ENCODE results near the gene PPP1R3E. TPM values are rescaled to one million over a fixed set of nuclear protein-coding genes. Genes with fewer than 3 reads are reported as not detected.

PPP1R3E gene
- total and polyA plus RNA-seq, 2 of the 13 experiments (the other 11 are each of a cell fraction or from before 2014, with no cell fraction given): 16.5 to 26.5 TPM

DNA sequence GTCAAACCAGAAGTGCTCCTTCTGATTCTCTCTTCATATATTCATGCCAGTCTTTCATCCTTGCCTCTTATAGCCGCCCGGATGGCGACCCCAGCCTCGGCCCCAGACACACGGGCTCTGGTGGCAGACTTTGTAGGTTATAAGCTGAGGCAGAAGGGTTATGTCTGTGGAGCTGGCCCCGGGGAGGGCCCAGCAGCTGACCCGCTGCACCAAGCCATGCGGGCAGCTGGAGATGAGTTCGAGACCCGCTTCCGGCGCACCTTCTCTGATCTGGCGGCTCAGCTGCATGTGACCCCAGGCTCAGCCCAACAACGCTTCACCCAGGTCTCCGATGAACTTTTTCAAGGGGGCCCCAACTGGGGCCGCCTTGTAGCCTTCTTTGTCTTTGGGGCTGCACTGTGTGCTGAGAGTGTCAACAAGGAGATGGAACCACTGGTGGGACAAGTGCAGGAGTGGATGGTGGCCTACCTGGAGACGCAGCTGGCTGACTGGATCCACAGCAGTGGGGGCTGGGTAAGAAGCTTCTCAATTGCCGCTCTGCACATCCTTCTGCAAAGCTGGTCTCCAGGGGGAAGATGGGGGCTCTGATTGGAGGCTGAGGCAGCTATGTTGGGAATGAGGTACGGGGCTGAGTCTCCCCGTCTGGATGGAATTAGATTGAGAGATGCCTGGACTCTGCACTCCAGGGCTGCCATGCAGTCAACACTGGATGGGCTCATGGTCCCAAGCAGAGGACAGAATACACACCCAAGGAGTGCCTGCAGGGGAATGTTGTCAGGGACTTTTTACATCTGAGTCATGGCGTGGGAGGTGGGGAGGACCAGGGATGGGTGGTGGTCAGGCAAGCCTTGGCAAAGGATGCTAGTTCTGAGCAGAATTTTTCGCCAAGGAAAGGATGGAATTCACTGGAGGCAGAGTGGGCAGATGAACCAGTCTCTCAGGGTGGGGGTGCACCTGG lies 5.3 kb upstream of the PPP1R3E start (continued):
- TF ChIP-seq, protein P1, sequence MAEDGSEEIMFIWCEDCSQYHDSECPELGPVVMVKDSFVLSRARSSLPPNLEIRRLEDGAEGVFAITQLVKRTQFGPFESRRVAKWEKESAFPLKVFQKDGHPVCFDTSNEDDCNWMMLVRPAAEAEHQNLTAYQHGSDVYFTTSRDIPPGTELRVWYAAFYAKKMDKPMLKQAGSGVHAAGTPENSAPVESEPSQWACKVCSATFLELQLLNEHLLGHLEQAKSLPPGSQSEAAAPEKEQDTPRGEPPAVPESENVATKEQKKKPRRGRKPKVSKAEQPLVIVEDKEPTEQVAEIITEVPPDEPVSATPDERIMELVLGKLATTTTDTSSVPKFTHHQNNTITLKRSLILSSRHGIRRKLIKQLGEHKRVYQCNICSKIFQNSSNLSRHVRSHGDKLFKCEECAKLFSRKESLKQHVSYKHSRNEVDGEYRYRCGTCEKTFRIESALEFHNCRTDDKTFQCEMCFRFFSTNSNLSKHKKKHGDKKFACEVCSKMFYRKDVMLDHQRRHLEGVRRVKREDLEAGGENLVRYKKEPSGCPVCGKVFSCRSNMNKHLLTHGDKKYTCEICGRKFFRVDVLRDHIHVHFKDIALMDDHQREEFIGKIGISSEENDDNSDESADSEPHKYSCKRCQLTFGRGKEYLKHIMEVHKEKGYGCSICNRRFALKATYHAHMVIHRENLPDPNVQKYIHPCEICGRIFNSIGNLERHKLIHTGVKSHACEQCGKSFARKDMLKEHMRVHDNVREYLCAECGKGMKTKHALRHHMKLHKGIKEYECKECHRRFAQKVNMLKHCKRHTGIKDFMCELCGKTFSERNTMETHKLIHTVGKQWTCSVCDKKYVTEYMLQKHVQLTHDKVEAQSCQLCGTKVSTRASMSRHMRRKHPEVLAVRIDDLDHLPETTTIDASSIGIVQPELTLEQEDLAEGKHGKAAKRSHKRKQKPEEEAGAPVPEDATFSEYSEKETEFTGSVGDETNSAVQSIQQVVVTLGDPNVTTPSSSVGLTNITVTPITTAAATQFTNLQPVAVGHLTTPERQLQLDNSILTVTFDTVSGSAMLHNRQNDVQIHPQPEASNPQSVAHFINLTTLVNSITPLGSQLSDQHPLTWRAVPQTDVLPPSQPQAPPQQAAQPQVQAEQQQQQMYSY (CRISPR knock-in tag; IDR thresholded peaks at IDR 0.05): no peak
- TF ChIP-seq, protein P2, sequence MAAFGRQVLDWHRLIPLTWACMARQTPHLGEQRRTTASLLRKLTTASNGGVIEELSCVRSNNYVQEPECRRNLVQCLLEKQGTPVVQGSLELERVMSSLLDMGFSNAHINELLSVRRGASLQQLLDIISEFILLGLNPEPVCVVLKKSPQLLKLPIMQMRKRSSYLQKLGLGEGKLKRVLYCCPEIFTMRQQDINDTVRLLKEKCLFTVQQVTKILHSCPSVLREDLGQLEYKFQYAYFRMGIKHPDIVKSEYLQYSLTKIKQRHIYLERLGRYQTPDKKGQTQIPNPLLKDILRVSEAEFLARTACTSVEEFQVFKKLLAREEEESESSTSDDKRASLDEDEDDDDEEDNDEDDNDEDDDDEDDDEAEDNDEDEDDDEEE (CRISPR knock-in tag; IDR thresholded peaks at IDR 0.05): no peak
- peak; percentile 58 for TF ChIP-seq TEAD3 (CRISPR knock-in tag; optimal IDR thresholded peaks at IDR 0.05; ENCODE audit: borderline replicate concordance)
- 0 out of 2 replicates have a peak, but pooled peaks have one; percentile 25 for TF ChIP-seq ZNF879 (CRISPR knock-in tag; IDR thresholded peaks at IDR 0.05)
- TF ChIP-seq RFX1 (IDR thresholded peaks at IDR 0.05): no peak
- TF ChIP-seq HDAC2 (CRISPR knock-in tag; IDR thresholded peaks at IDR 0.05): no peak
- TF ChIP-seq ZNF572 (CRISPR knock-in tag; IDR thresholded peaks at IDR 0.05): no peak
- TF ChIP-seq, protein P3, sequence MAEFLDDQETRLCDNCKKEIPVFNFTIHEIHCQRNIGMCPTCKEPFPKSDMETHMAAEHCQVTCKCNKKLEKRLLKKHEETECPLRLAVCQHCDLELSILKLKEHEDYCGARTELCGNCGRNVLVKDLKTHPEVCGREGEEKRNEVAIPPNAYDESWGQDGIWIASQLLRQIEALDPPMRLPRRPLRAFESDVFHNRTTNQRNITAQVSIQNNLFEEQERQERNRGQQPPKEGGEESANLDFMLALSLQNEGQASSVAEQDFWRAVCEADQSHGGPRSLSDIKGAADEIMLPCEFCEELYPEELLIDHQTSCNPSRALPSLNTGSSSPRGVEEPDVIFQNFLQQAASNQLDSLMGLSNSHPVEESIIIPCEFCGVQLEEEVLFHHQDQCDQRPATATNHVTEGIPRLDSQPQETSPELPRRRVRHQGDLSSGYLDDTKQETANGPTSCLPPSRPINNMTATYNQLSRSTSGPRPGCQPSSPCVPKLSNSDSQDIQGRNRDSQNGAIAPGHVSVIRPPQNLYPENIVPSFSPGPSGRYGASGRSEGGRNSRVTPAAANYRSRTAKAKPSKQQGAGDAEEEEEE (CRISPR knock-in tag; IDR thresholded peaks at IDR 0.05; ENCODE audit: borderline replicate concordance): no peak
- TF ChIP-seq, protein P4, sequence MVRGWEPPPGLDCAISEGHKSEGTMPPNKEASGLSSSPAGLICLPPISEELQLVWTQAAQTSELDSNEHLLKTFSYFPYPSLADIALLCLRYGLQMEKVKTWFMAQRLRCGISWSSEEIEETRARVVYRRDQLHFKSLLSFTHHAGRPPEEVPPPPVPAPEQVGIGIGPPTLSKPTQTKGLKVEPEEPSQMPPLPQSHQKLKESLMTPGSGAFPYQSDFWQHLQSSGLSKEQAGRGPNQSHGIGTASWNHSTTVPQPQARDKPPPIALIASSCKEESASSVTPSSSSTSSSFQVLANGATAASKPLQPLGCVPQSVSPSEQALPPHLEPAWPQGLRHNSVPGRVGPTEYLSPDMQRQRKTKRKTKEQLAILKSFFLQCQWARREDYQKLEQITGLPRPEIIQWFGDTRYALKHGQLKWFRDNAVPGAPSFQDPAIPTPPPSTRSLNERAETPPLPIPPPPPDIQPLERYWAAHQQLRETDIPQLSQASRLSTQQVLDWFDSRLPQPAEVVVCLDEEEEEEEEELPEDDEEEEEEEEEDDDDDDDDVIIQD (CRISPR knock-in tag; IDR thresholded peaks at IDR 0.05; ENCODE audit: low read depth): 0 out of 2 replicates have a peak, but pooled peaks have one; percentile 20
- TF ChIP-seq RXRB (CRISPR knock-in tag; IDR thresholded peaks at IDR 0.05; ENCODE audit: borderline replicate concordance): no peak
- peak; percentile 61; the same call in 1 of the 2 replicates for TF ChIP-seq KDM5B (CRISPR knock-in tag; IDR thresholded peaks at IDR 0.05; ENCODE audit: borderline replicate concordance)
- no peak for TF ChIP-seq TP53 (CRISPR knock-in tag; conservative IDR thresholded peaks at IDR 0.05)
- TF ChIP-seq, protein P5, sequence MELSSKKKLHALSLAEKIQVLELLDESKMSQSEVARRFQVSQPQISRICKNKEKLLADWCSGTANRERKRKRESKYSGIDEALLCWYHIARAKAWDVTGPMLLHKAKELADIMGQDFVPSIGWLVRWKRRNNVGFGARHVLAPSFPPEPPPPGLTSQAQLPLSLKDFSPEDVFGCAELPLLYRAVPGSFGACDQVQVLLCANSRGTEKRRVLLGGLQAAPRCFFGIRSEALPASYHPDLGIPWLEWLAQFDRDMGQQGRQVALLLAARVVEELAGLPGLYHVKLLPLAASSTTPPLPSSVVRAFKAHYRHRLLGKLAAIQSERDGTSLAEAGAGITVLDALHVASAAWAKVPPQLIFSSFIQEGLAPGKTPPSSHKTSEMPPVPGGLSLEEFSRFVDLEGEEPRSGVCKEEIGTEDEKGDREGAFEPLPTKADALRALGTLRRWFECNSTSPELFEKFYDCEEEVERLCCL (CRISPR knock-in tag; IDR thresholded peaks at IDR 0.05; ENCODE audit: borderline replicate concordance): no peak
- TF ChIP-seq SMARCC2 (IDR thresholded peaks at IDR 0.05): no peak
- TF ChIP-seq, protein P6, sequence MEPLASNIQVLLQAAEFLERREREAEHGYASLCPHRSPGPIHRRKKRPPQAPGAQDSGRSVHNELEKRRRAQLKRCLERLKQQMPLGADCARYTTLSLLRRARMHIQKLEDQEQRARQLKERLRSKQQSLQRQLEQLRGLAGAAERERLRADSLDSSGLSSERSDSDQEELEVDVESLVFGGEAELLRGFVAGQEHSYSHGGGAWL (CRISPR knock-in tag; IDR thresholded peaks at IDR 0.05): no peak
- no peak for TF ChIP-seq MBNL3 (CRISPR knock-in tag; conservative IDR thresholded peaks at IDR 0.05)
- peak; percentile 94 for TF ChIP-seq PTBP1 (IDR thresholded peaks at IDR 0.05; ENCODE audit: low read depth, low read length, poor library complexity, severe bottlenecking)
- no peak for TF ChIP-seq ZNF781 (CRISPR knock-in tag; IDR thresholded peaks at IDR 0.05; ENCODE audit: borderline replicate concordance, not compliant biosample characterization)
- peak; percentile 61; the same call in 1 of the 2 replicates for TF ChIP-seq CC2D1A (CRISPR knock-in tag; IDR thresholded peaks at IDR 0.05)
